ENCODE data around the gene TTYH1. TPM values are rescaled to one million over a fixed set of nuclear protein-coding genes. Genes with fewer than 3 reads are reported as not detected.

The TTYH1 gene
- total RNA-seq, 1 experiment from 2014 or later: 0.62 TPM

GRCh38 chr19:54421521-54421920, 6.3 kb downstream of the TTYH1 start:
- no peaks in the 10 kb centered on the region for H3K9me3 ChIP-seq (ENCODE audit: control insufficient read depth, insufficient read depth, low read depth, low read length)
- in situ Hi-C loops (cut with HindIII; ENCODE audit: low pct_unique_long_range_greater_than_20kb, low sequenced_read_pairs) (no loop called here), intact Hi-C loops (cut with micrococcal nuclease; ENCODE audit: unreplicated experiment) (no loop called here)
- DNase-seq (ENCODE audit: low read depth, low spot score) (no peak), ATAC-seq (no peak)
- no peaks in the 10 kb centered on the region for H3K27me3 ChIP-seq (ENCODE audit: control insufficient read depth, insufficient read depth, low read length)
- H3K4me1 ChIP-seq (ENCODE audit: control insufficient read depth, insufficient read depth, low read length): peaks cover 13% of the 10 kb centered on the region
- BruUV-seq (replicated peaks): no TSS peak
- no peak overlapping the region for H3K27ac ChIP-seq (ENCODE audit: low read length)
- H3K4me3 ChIP-seq (ENCODE audit: low read depth in 2 of 2, low read length in 2 of 2): no peak overlapping the region
- ChIA-PET CTCF (interaction anchor here (1.0 kb wide), 1 partner anchor 252 kb away, joined by 3 read pairs; no protein-coding TSS in a partner anchor), POLR2A (interaction anchor here (0.7 kb wide), 1 partner anchor 310 kb away, joined by 13 read pairs; no protein-coding TSS in a partner anchor)
- TF ChIP-seq, protein P1, sequence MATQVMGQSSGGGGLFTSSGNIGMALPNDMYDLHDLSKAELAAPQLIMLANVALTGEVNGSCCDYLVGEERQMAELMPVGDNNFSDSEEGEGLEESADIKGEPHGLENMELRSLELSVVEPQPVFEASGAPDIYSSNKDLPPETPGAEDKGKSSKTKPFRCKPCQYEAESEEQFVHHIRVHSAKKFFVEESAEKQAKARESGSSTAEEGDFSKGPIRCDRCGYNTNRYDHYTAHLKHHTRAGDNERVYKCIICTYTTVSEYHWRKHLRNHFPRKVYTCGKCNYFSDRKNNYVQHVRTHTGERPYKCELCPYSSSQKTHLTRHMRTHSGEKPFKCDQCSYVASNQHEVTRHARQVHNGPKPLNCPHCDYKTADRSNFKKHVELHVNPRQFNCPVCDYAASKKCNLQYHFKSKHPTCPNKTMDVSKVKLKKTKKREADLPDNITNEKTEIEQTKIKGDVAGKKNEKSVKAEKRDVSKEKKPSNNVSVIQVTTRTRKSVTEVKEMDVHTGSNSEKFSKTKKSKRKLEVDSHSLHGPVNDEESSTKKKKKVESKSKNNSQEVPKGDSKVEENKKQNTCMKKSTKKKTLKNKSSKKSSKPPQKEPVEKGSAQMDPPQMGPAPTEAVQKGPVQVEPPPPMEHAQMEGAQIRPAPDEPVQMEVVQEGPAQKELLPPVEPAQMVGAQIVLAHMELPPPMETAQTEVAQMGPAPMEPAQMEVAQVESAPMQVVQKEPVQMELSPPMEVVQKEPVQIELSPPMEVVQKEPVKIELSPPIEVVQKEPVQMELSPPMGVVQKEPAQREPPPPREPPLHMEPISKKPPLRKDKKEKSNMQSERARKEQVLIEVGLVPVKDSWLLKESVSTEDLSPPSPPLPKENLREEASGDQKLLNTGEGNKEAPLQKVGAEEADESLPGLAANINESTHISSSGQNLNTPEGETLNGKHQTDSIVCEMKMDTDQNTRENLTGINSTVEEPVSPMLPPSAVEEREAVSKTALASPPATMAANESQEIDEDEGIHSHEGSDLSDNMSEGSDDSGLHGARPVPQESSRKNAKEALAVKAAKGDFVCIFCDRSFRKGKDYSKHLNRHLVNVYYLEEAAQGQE (IDR thresholded peaks at IDR 0.05; ENCODE audit: insufficient read depth in 1 of 2, low read depth in 2 of 2, low read length in 1 of 2): no peak
- TF ChIP-seq TCF7L2 (IDR thresholded peaks at IDR 0.05; ENCODE audit: low read depth, low read length): no peak
- TF ChIP-seq POLR2AphosphoS5 (IDR thresholded peaks at IDR 0.05; ENCODE audit: low read depth, low read length): no peak
- TF ChIP-seq SIN3A (IDR thresholded peaks at IDR 0.05; ENCODE audit: borderline replicate concordance, insufficient read depth, low read depth, low read length): no peak
- no peak for TF ChIP-seq CTCF (IDR thresholded peaks at IDR 0.05)
- no peaks in the 10 kb centered on the region for H3K36me3 ChIP-seq (ENCODE audit: control insufficient read depth, insufficient read depth, low read length)

DNA sequence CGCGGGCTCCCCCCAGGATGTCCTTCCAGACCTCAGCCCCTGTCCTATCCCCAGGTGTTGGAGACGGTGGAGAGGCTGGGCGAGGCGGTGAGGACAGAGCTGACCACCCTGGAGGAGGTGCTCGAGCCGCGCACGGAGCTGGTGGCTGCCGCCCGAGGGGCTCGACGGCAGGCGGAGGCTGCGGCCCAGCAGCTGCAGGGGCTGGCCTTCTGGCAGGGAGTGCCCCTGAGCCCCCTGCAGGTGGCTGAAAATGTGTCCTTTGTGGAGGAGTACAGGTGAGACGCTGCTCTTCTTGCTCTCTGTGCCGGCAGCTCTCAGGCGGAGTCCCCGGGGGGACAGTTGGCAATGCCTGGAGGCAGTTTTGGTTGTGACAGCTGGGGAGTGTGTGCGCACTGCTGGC, 6.9 kb downstream of the TTYH1 start:
- no peaks in the 10 kb centered on the region for H3K9me3 ChIP-seq (ENCODE audit: control insufficient read depth, insufficient read depth, low read depth, low read length)
- H3K4me1 ChIP-seq (ENCODE audit: control insufficient read depth, insufficient read depth, low read length): peaks cover 15% of the 10 kb centered on the region
- ChIA-PET POLR2A (interaction anchor here (0.7 kb wide), 1 partner anchor 311 kb away, joined by 13 read pairs; no protein-coding TSS in a partner anchor), CTCF (interaction anchor here (1.0 kb wide), 1 partner anchor 253 kb away, joined by 3 read pairs; no protein-coding TSS in a partner anchor)
- H3K27me3 ChIP-seq (ENCODE audit: control insufficient read depth, insufficient read depth, low read length): no peaks in the 10 kb centered on the region
- ATAC-seq: no peak
- BruUV-seq (replicated peaks): no TSS peak
- no peak for DNase-seq (ENCODE audit: low read depth, low spot score)
- TF ChIP-seq SIN3A (IDR thresholded peaks at IDR 0.05; ENCODE audit: borderline replicate concordance, insufficient read depth, low read depth, low read length) (no peak), CTCF (IDR thresholded peaks at IDR 0.05) (no peak)
- H3K4me3 ChIP-seq (ENCODE audit: low read depth in 2 of 2, low read length in 2 of 2): no peak overlapping the region
- H3K36me3 ChIP-seq (ENCODE audit: control insufficient read depth, insufficient read depth, low read length): no peaks in the 10 kb centered on the region
- in situ Hi-C loops (cut with HindIII; ENCODE audit: low pct_unique_long_range_greater_than_20kb, low sequenced_read_pairs): no loop called here
- intact Hi-C loops (cut with micrococcal nuclease; ENCODE audit: unreplicated experiment): no loop called here
- H3K27ac ChIP-seq (ENCODE audit: low read length): no peak overlapping the region
